Measurements from ENCODE around the gene TLCD4.
"Not testable (repeated sequence)": the region's sequence is repeated elsewhere in the genome, so short reads cannot be mapped to it uniquely, and the experiment has no call there.

TLCD4 gene

GRCh38 chr1:95117207-95118066, at the start of gene TLCD4:
Gene TLCD4, plus strand, starts transcription at chr1:95117355. Its CDS starts 26,547 bp downstream, at chr1:95143902.
- peak; percentile 16 for DNase-seq

GRCh38 chr1:95067568-95067967, 49.6 kb upstream of the TLCD4 start:
- DNase-seq: no peak

- no peak for DNase-seq
Observed at GRCh38 chr1:95068956-95069709, 48.0 kb upstream of the TLCD4 start.

GRCh38 chr1:95069710-95070093, 47.5 kb upstream of the TLCD4 start:
- no peak for DNase-seq

GRCh38 chr1:95071539-95071938, 45.6 kb upstream of the TLCD4 start:
- no peak for DNase-seq

GRCh38 chr1:95072117-95072516, 45.0 kb upstream of the TLCD4 start:
- no peak for DNase-seq

- DNase-seq: peak; percentile 83
Observed at GRCh38 chr1:95072532-95073419, 44.4 kb upstream of the TLCD4 start, which contains the start of gene ALG14. Gene ALG14, minus strand, starts transcription at chr1:95072951. Its CDS starts 53 bp downstream, at chr1:95072898.

- DNase-seq: no peak
Observed at GRCh38 chr1:95073446-95073845, 43.7 kb upstream of the TLCD4 start.

- DNase-seq: no peak
Observed at GRCh38 chr1:95076034-95076433, 41.1 kb upstream of the TLCD4 start.

GRCh38 chr1:95080446-95080845, 36.7 kb upstream of the TLCD4 start:
- no peak for DNase-seq

- DNase-seq: no peak
Observed at GRCh38 chr1:95080879-95081278, 36.3 kb upstream of the TLCD4 start.

- DNase-seq: peak; percentile 32
Observed at GRCh38 chr1:95084317-95085176, 32.6 kb upstream of the TLCD4 start.

GRCh38 chr1:95085376-95085775, 31.8 kb upstream of the TLCD4 start:
- no peak for DNase-seq

- DNase-seq: no peak
Observed at GRCh38 chr1:95086949-95087533, 30.1 kb upstream of the TLCD4 start.

- DNase-seq: no peak
Observed at GRCh38 chr1:95088303-95088702, 28.9 kb upstream of the TLCD4 start.

GRCh38 chr1:95089650-95090287, 27.4 kb upstream of the TLCD4 start:
- no peak for DNase-seq

- not testable (repeated sequence) for DNase-seq
Observed at GRCh38 chr1:95091290-95091689, 25.9 kb upstream of the TLCD4 start.

- DNase-seq: not testable (repeated sequence)
Observed at GRCh38 chr1:95092891-95093290, 24.3 kb upstream of the TLCD4 start.

GRCh38 chr1:95093296-95093695, 23.9 kb upstream of the TLCD4 start:
- no peak for DNase-seq

- DNase-seq: no peak
Observed at GRCh38 chr1:95094923-95095322, 22.2 kb upstream of the TLCD4 start.

- DNase-seq: no peak
Observed at GRCh38 chr1:95095833-95096217, 21.3 kb upstream of the TLCD4 start.
